H1 (cell line): ENCODE measurements around the gene GID8.

Experiments used
- ASH2L ChIP-seq: fragments of 200-600, 300-600 bp; sonication (generic); IDR thresholded peaks from one replicate; pipeline ENCODE4 v1.7.1; 2017; ENCODE audit warnings: low read length
- FOSL1 ChIP-seq: IDR thresholded peaks from 2 replicates; pipeline ENCODE4 v1.6.1; 2011; ENCODE audit warnings: mild to moderate bottlenecking, low read depth, low read length, moderate library complexity; ENCODE audit not compliant: insufficient read depth
- HDAC6 ChIP-seq: IDR thresholded peaks from one replicate; pipeline ENCODE4 v1.7.1; 2012; ENCODE audit warnings: low read depth, mild to moderate bottlenecking, inconsistent platforms, low read length, moderate library complexity
- MAFK ChIP-seq: IDR thresholded peaks from 2 replicates; pipeline ENCODE4 v1.6.1; 2012; ENCODE audit warnings: low read depth, mild to moderate bottlenecking, improper control_type of control experiment, low read length
- SP2 ChIP-seq: IDR thresholded peaks from 2 replicates; pipeline ENCODE4 v1.6.1; 2012; ENCODE audit warnings: mild to moderate bottlenecking, low read length, inconsistent platforms
- ZNF274 ChIP-seq: IDR thresholded peaks from 2 replicates; pipeline ENCODE4 v1.7.0; 2012; ENCODE audit warnings: low read length, borderline replicate concordance; ENCODE audit errors: extremely low read depth
- TF ChIP-seq, protein P1 (sequence below), 3 experiments: IDR thresholded peaks; 1 replicate in 2 of 3; 2 replicates in 1 of 3; pipeline versions ENCODE4 v1.5.1 to v1.6.1; 2011; ENCODE audit warnings: low read length in 3 of 3, mild to moderate bottlenecking in 3 of 3, inconsistent platforms in 2 of 3, low read depth in 1 of 3, moderate library complexity in 1 of 3; ENCODE audit not compliant: insufficient read depth in 1 of 3; ENCODE audit errors: control extremely low read depth in 1 of 3

GRCh38 chr20:62972845-62973745, 35.1 kb downstream of the GID8 start:
- TF ChIP-seq SP2 (no peak), ASH2L (no peak), ZNF274 (no peak), FOSL1 (no peak), HDAC6 (no peak), MAFK (no peak)
- TF ChIP-seq, protein P1, sequence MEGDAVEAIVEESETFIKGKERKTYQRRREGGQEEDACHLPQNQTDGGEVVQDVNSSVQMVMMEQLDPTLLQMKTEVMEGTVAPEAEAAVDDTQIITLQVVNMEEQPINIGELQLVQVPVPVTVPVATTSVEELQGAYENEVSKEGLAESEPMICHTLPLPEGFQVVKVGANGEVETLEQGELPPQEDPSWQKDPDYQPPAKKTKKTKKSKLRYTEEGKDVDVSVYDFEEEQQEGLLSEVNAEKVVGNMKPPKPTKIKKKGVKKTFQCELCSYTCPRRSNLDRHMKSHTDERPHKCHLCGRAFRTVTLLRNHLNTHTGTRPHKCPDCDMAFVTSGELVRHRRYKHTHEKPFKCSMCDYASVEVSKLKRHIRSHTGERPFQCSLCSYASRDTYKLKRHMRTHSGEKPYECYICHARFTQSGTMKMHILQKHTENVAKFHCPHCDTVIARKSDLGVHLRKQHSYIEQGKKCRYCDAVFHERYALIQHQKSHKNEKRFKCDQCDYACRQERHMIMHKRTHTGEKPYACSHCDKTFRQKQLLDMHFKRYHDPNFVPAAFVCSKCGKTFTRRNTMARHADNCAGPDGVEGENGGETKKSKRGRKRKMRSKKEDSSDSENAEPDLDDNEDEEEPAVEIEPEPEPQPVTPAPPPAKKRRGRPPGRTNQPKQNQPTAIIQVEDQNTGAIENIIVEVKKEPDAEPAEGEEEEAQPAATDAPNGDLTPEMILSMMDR (IDR thresholded peaks at IDR 0.05; ENCODE audit: control extremely low read depth in 1 of 3, insufficient read depth in 1 of 3, low read depth in 1 of 3, low read length in 3 of 3) = no peak
